ENCODE measurements around the gene NECTIN2. TPM values are rescaled to one million over a fixed set of nuclear protein-coding genes. Genes with fewer than 3 reads are reported as not detected.

The NECTIN2 gene
- polyA plus RNA-seq, 4 donors, result 72.5 to 153 (median 100) TPM

DNA sequence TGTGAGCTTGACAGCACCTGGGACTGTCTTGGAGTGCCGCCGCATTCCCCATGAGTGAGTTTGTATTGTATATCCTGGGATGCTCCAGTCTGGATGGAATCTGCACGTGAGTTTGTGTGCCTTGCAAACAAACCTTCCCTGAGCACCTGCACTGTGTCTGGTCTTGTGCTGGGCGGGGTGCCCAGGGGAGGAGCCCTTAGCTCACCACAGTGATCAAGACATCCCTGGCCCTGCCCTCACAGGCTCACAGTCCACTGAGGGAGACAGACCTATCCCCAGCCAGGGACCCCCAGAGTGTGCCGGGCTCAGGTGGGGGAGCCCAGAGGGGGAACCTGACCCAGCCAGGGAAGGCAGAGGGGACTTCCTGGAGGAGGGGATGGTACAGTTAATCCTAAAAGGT is 38.9 kb upstream of the NECTIN2 start:
- H3K36me3 ChIP-seq (ENCODE audit: control insufficient read depth in 3 of 3, insufficient read depth in 2 of 3, low read depth in 1 of 3, low read length in 3 of 3), result peaks cover 0 to 35% (median 0%) of the 10 kb centered on the region in 3 donors
- FAIRE-seq (no peak), DNase-seq (peak; percentile 71 to 82)
- 26 to 54% (median 42%) methylated on average over 5 of the region's 5 CpGs for WGBS, 3 donors
- H3K9me3 ChIP-seq (ENCODE audit: control insufficient read depth in 2 of 2, insufficient read depth in 1 of 2, low read depth in 1 of 2, low read length in 1 of 2), result peaks cover 0 to 9% of the 10 kb centered on the region in 2 donors
- H3K4me3 ChIP-seq (ENCODE audit: low read depth in 1 of 3, low read length in 3 of 3), result no peak overlapping the region
- H3K27me3 ChIP-seq (ENCODE audit: control insufficient read depth in 3 of 3, insufficient read depth in 3 of 3, low read length in 3 of 3), result no peaks in the 10 kb centered on the region
- H3K4me1 ChIP-seq (ENCODE audit: control insufficient read depth in 3 of 3, insufficient read depth in 2 of 3, low read depth in 1 of 3, low read length in 2 of 3), result peaks cover 3 to 36% (median 4%) of the 10 kb centered on the region in 3 donors
- peak overlapping the region in 1 of 3 donors; percentile 15 for H3K27ac ChIP-seq (ENCODE audit: low read depth in 1 of 3, low read length in 2 of 3)

DNA sequence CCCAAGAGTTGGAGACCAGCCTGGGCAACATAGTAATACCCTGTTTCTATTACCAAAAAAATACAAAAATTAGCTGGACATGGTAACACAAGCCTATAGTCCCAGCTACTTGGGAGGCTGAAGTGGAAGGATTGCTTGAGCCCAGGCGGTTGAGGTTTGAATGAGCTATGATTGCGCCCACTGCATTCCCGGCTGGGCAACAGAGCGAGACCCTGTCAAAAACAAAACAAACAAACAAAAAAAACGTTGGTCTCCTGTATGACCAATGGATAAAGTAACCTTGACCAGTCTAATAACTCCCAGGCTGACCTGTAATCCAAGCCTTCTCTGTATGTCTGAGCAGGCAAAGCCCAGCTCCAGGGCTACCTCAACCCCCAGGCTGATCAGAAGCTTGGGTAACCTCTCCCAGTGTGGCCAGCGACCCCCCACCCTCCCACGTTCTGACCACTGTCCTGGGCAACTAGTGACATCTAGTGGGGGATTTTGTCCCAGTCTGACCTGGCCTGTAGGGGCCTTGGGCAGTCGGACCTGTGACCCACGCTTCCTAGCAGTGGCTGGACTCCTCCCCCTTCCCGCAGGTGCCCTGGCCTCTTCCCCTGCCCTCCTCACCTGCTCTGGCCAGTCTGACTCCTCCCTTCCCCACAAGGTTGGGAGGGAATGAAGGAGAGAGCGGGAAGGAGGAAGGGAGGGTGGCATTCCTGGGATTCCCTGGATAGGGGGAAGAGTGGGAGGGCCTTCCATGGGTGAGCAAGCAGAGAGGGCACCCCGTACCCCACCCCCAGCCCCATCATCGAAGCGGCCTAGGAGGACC is 38.2 kb upstream of the NECTIN2 start:
- 21 to 27% (median 26%) methylated on average over 14 of the region's 14 CpGs for WGBS, 3 donors
- H3K4me1 ChIP-seq (ENCODE audit: control insufficient read depth in 3 of 3, insufficient read depth in 2 of 3, low read depth in 1 of 3, low read length in 2 of 3), result peaks cover 3 to 39% (median 4%) of the 10 kb centered on the region in 3 donors
- no peaks in the 10 kb centered on the region for H3K27me3 ChIP-seq (ENCODE audit: control insufficient read depth in 3 of 3, insufficient read depth in 3 of 3, low read length in 3 of 3)
- peak overlapping the region in 1 of 3 donors; percentile 15 for H3K27ac ChIP-seq (ENCODE audit: low read depth in 1 of 3, low read length in 2 of 3)
- no peak overlapping the region for H3K4me3 ChIP-seq (ENCODE audit: low read depth in 1 of 3, low read length in 3 of 3)
- H3K9me3 ChIP-seq (ENCODE audit: control insufficient read depth in 2 of 2, insufficient read depth in 1 of 2, low read depth in 1 of 2, low read length in 1 of 2), result peaks cover 0 to 9% of the 10 kb centered on the region in 2 donors
- peaks cover 0 to 33% (median 0%) of the 10 kb centered on the region in 3 donors for H3K36me3 ChIP-seq (ENCODE audit: control insufficient read depth in 3 of 3, insufficient read depth in 2 of 3, low read depth in 1 of 3, low read length in 3 of 3)
- peak; percentile 19 to 61 for DNase-seq
- no peak for FAIRE-seq

DNA sequence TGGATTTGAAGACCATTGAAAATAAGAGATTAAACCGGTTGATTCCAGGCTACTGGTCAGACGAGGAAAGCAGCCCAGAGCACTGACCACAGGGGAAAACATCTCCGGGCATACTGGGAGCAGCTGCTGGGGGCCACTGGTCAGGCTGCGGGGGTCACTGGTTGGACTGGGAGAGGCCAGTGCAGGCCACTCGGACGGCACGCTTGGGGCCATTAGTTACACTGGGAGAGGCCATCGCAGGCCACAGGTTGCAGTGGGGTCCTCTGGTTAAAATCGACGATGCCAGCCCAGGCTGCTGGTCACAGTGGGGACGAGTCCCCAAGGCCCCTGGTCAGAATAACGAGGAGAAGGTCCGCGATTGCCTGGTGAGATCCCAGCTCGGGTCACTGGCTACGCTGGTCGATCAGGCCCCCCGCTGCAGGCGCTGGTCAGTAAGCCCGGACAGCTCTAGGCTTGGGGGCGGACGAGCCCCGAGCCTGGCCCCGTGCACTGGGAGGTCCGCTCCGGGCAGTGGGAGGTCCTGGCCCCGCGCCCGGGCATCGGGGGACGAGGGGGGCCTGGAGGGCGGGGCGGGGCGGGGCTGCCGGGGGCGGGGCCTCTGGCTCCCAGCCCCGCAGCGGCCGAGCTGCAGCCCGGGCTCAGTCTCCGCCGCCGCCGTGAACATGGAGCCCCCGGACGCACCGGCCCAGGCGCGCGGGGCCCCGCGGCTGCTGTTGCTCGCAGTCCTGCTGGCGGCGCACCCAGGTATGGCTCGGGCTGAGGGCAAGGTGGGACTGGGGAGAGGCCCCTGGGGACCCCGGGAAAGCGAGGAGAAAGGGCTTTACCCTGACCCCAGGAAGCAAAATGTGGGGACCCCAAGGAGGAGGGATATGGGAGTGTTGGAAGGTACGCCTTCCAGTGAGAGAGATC is 37.4 kb upstream of the NECTIN2 start, which contains the start of gene BCAM:
Gene BCAM, plus strand, starts transcription at position 641 of the 909 bp plus-strand sequence. Its CDS starts 22 bp downstream, at position 663.
- no peak for FAIRE-seq

DNA sequence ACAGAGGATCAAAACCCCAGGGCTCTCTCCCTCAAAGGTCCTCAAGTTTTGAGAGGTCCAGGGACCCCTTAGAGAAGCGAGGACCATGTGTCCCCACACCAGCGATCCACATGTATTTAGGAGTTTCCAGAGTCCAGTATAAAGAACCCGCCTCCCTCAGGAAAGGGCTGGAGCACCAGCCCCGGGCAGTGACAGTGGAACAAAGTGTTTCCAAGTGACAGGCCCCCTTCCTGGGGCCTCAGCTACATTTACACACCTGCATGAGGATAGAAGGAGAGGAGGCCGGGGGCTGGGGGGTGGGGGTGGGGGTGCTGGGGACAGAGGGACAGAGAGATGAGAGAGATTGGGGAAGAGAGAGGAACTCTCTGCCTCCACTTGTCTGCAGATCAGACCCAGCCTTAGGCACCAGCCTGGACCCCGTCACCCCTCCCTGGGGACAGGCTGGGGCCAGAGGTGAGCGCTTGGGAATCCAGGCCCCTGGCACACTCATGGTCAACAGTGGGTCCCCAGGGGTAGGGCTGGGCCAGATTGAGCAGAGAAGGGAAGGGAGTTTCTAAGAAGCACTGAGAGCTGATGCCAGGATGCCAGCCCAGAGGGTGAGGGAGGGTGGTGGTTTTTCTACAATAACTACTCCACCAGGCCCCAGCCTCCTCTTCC is 36.4 kb upstream of the NECTIN2 start:
- Histone ChIP-seq H3K27ac (ENCODE audit: low read depth in 1 of 3, low read length in 2 of 3) (peak overlapping the region in 1 of 3 donors; percentile 36), H3K9me3 (ENCODE audit: control insufficient read depth in 2 of 2, insufficient read depth in 1 of 2, low read depth in 1 of 2, low read length in 1 of 2) (no peaks in the 10 kb centered on the region), H3K36me3 (ENCODE audit: control insufficient read depth in 3 of 3, insufficient read depth in 2 of 3, low read depth in 1 of 3, low read length in 3 of 3) (peaks cover 0 to 39% (median 0%) of the 10 kb centered on the region in 3 donors), H3K4me3 (ENCODE audit: low read depth in 1 of 3, low read length in 3 of 3) (peak overlapping the region in 1 of 3 donors; percentile 72), H3K4me1 (ENCODE audit: control insufficient read depth in 3 of 3, insufficient read depth in 2 of 3, low read depth in 1 of 3, low read length in 2 of 3) (peaks cover 3 to 39% (median 4%) of the 10 kb centered on the region in 3 donors), H3K27me3 (ENCODE audit: control insufficient read depth in 3 of 3, insufficient read depth in 3 of 3, low read length in 3 of 3) (no peaks in the 10 kb centered on the region)
- peak in 1 of 2 donors; percentile 41 for DNase-seq
- WGBS, 3 donors, result 8 to 43% (median 21%) methylated on average over 7 of the region's 7 CpGs
- FAIRE-seq, result no peak

More for the DNA sequence above, 37.4 kb upstream of the NECTIN2 start, which contains the start of gene BCAM:
- peak within 1 kb of the TSS in 2 of 3 donors; percentile 51 to 72 for H3K27ac ChIP-seq (ENCODE audit: low read depth in 1 of 3, low read length in 2 of 3)
- peak in 1 of 2 donors; percentile 69 for DNase-seq
- H3K36me3 ChIP-seq (ENCODE audit: control insufficient read depth in 3 of 3, insufficient read depth in 2 of 3, low read depth in 1 of 3, low read length in 3 of 3), result peaks cover 0 to 38% (median 0%) of the 10 kb centered on the region in 3 donors
- H3K4me3 ChIP-seq (ENCODE audit: low read depth in 1 of 3, low read length in 3 of 3), result peak within 1 kb of the TSS in 2 of 3 donors; percentile 31 to 72
- 3% methylated on average over 38 to 59 of the region's 59 CpGs for WGBS, 3 donors
- no peaks in the 10 kb centered on the region for H3K27me3 ChIP-seq (ENCODE audit: control insufficient read depth in 3 of 3, insufficient read depth in 3 of 3, low read length in 3 of 3)
- H3K4me1 ChIP-seq (ENCODE audit: control insufficient read depth in 3 of 3, insufficient read depth in 2 of 3, low read depth in 1 of 3, low read length in 2 of 3), result peaks cover 3 to 39% (median 4%) of the 10 kb centered on the region in 3 donors
- H3K9me3 ChIP-seq (ENCODE audit: control insufficient read depth in 2 of 2, insufficient read depth in 1 of 2, low read depth in 1 of 2, low read length in 1 of 2), result peaks cover 0 to 6% of the 10 kb centered on the region in 2 donors

GRCh38 chr19:44810234-44811121 is 35.6 kb upstream of the NECTIN2 start:
- peaks cover 0 to 43% (median 0%) of the 10 kb centered on the region in 3 donors for H3K36me3 ChIP-seq (ENCODE audit: control insufficient read depth in 3 of 3, insufficient read depth in 2 of 3, low read depth in 1 of 3, low read length in 3 of 3)
- FAIRE-seq (no peak), DNase-seq (no peak)
- 57 to 73% (median 65%) methylated on average over 13 of the region's 13 CpGs for WGBS, 3 donors
- no peak overlapping the region for H3K27ac ChIP-seq (ENCODE audit: low read depth in 1 of 3, low read length in 2 of 3)
- no peaks in the 10 kb centered on the region for H3K27me3 ChIP-seq (ENCODE audit: control insufficient read depth in 3 of 3, insufficient read depth in 3 of 3, low read length in 3 of 3)
- peaks cover 3 to 39% (median 4%) of the 10 kb centered on the region in 3 donors for H3K4me1 ChIP-seq (ENCODE audit: control insufficient read depth in 3 of 3, insufficient read depth in 2 of 3, low read depth in 1 of 3, low read length in 2 of 3)
- H3K4me3 ChIP-seq (ENCODE audit: low read depth in 1 of 3, low read length in 3 of 3), result peak overlapping the region in 1 of 3 donors; percentile 72
- H3K9me3 ChIP-seq (ENCODE audit: control insufficient read depth in 2 of 2, insufficient read depth in 1 of 2, low read depth in 1 of 2, low read length in 1 of 2), result no peaks in the 10 kb centered on the region

- no peaks in the 10 kb centered on the region for H3K27me3 ChIP-seq (ENCODE audit: control insufficient read depth in 3 of 3, insufficient read depth in 3 of 3, low read length in 3 of 3)
- no peak overlapping the region for H3K4me3 ChIP-seq (ENCODE audit: low read depth in 1 of 3, low read length in 3 of 3)
- DNase-seq (no peak), FAIRE-seq (no peak)
- H3K4me1 ChIP-seq (ENCODE audit: control insufficient read depth in 3 of 3, insufficient read depth in 2 of 3, low read depth in 1 of 3, low read length in 2 of 3), result peaks cover 3 to 39% (median 4%) of the 10 kb centered on the region in 3 donors
- H3K27ac ChIP-seq (ENCODE audit: low read depth in 1 of 3, low read length in 2 of 3), result no peak overlapping the region
- 88 to 90% (median 89%) methylated on average over 4 to 7 of the region's 7 CpGs for WGBS, 3 donors
- H3K36me3 ChIP-seq (ENCODE audit: control insufficient read depth in 3 of 3, insufficient read depth in 2 of 3, low read depth in 1 of 3, low read length in 3 of 3), result peaks cover 0 to 48% (median 0%) of the 10 kb centered on the region in 3 donors
- H3K9me3 ChIP-seq (ENCODE audit: control insufficient read depth in 2 of 2, insufficient read depth in 1 of 2, low read depth in 1 of 2, low read length in 1 of 2), result no peaks in the 10 kb centered on the region
Measured at GRCh38 chr19:44811122-44811419, 35.0 kb upstream of the NECTIN2 start.

DNA sequence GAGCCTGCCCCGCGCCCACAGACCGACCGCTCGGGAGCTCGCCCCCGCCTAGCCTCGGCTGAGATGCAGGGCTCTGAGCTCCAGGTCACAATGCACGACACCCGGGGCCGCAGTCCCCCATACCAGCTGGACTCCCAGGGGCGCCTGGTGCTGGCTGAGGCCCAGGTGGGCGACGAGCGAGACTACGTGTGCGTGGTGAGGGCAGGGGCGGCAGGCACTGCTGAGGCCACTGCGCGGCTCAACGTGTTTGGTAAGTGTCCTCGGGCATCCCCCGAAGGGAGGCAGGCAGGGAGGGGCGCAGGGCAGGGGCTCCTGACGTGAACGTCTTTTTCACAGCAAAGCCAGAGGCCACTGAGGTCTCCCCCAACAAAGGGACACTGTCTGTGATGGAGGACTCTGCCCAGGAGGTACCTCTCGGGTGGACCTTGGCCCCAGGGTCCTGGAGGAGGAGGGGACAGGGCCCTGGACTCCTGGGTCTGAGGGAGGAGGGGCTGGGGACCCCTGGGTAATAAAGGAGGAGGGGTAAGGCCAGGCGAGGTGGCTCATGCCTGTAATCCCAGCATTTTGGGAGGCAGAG is 33.9 kb upstream of the NECTIN2 start:
- Histone ChIP-seq H3K27ac (ENCODE audit: low read depth in 1 of 3, low read length in 2 of 3) (no peak overlapping the region), H3K4me1 (ENCODE audit: control insufficient read depth in 3 of 3, insufficient read depth in 2 of 3, low read depth in 1 of 3, low read length in 2 of 3) (peaks cover 3 to 39% (median 4%) of the 10 kb centered on the region in 3 donors), H3K4me3 (ENCODE audit: low read depth in 1 of 3, low read length in 3 of 3) (no peak overlapping the region), H3K27me3 (ENCODE audit: control insufficient read depth in 3 of 3, insufficient read depth in 3 of 3, low read length in 3 of 3) (no peaks in the 10 kb centered on the region), H3K36me3 (ENCODE audit: control insufficient read depth in 3 of 3, insufficient read depth in 2 of 3, low read depth in 1 of 3, low read length in 3 of 3) (peaks cover 0 to 53% (median 0%) of the 10 kb centered on the region in 3 donors), H3K9me3 (ENCODE audit: control insufficient read depth in 2 of 2, insufficient read depth in 1 of 2, low read depth in 1 of 2, low read length in 1 of 2) (no peaks in the 10 kb centered on the region)
- 75 to 83% (median 82%) methylated on average over 24 to 28 of the region's 28 CpGs for WGBS, 3 donors
- no peak for FAIRE-seq
- peak in 1 of 2 donors; percentile 26 for DNase-seq

Measured in small intestine (tissue), 7 donors.